ENCODE data around the gene CEBPE.

CEBPE gene

GRCh38 chr14:23118506-23119362 lies at the start of gene CEBPE:
TSS of gene CEBPE (minus strand) at chr14:23119255. CDS start at chr14:23119091, 164 bp downstream.
- DNase-seq (ENCODE audit: low read depth) = no peak

- DNase-seq (ENCODE audit: low read depth) = no peak
Measured at GRCh38 chr14:23168246-23168645, 49.2 kb upstream of the CEBPE start.

- peak; percentile 33 for DNase-seq (ENCODE audit: low read depth)
Measured at GRCh38 chr14:23167116-23167847, 48.2 kb upstream of the CEBPE start.

- no peak for DNase-seq (ENCODE audit: low read depth)
Measured at GRCh38 chr14:23164949-23165348, 45.9 kb upstream of the CEBPE start.

GRCh38 chr14:23164250-23164649 lies 45.2 kb upstream of the CEBPE start:
- no peak for DNase-seq (ENCODE audit: low read depth)

- DNase-seq (ENCODE audit: low read depth) = no peak
Measured at GRCh38 chr14:23163830-23164229, 44.8 kb upstream of the CEBPE start.

- DNase-seq (ENCODE audit: low read depth) = no peak
Measured at GRCh38 chr14:23162800-23163199, 43.7 kb upstream of the CEBPE start.

- no peak for DNase-seq (ENCODE audit: low read depth)
Measured at GRCh38 chr14:23162005-23162404, 43.0 kb upstream of the CEBPE start.

GRCh38 chr14:23160924-23161522 lies 42.0 kb upstream of the CEBPE start:
- peak; percentile 71 for DNase-seq (ENCODE audit: low read depth)

- DNase-seq (ENCODE audit: low read depth) = no peak
Measured at GRCh38 chr14:23159532-23159931, 40.5 kb upstream of the CEBPE start.

- DNase-seq (ENCODE audit: low read depth) = no peak
Measured at GRCh38 chr14:23158779-23159178, 39.7 kb upstream of the CEBPE start.

- DNase-seq (ENCODE audit: low read depth) = peak; percentile 89
Measured at GRCh38 chr14:23154964-23155587, 36.0 kb upstream of the CEBPE start.

- DNase-seq (ENCODE audit: low read depth) = peak; percentile 88
Measured at GRCh38 chr14:23153851-23154796, 35.1 kb upstream of the CEBPE start.

GRCh38 chr14:23151342-23151741 lies 32.3 kb upstream of the CEBPE start:
- DNase-seq (ENCODE audit: low read depth) = no peak

GRCh38 chr14:23149745-23150144 lies 30.7 kb upstream of the CEBPE start:
- DNase-seq (ENCODE audit: low read depth) = no peak

- peak; percentile 74 for DNase-seq (ENCODE audit: low read depth)
Measured at GRCh38 chr14:23148591-23149249, 29.7 kb upstream of the CEBPE start.

- DNase-seq (ENCODE audit: low read depth) = peak; percentile 47
Measured at GRCh38 chr14:23147676-23148075, 28.6 kb upstream of the CEBPE start.

- no peak for DNase-seq (ENCODE audit: low read depth)
Measured at GRCh38 chr14:23146980-23147379, 27.9 kb upstream of the CEBPE start.

GRCh38 chr14:23146351-23146910 lies 27.4 kb upstream of the CEBPE start:
- DNase-seq (ENCODE audit: low read depth) = no peak

- DNase-seq (ENCODE audit: low read depth) = no peak
Measured at GRCh38 chr14:23145794-23146350, 26.8 kb upstream of the CEBPE start.
